ENCODE results near the gene DLG2.

The DLG2 gene

GRCh38 chr11:85541683-85542082 is 85.5 kb downstream of the DLG2 start:
- no peak for DNase-seq

DNA sequence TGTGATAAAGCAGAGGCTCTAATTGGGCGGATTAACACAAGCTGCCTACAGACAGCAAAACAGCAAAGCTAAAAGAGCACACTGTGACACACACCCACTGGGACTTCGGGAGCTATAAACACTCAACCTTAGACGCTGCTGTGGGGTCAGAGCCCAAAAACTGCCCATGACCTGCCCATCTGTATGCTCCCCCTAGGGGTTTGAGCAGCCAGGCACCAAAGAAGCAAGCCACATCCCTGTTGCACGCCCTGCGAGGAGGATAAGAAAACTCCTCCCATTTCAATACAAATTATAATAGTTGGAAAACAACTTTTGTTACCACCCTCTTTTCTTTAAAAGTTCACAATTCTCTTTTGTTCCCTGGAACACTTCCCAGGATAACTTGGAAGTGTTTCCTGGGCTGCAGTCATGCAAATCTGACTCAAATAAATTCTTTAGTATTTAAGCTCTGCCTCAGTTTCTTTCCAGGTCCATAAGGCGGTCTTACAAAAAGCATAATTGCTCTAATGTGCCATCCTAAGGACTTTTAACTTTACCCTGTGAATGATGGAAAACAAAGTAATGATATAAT is 86.4 kb downstream of the DLG2 start:
- no peak for DNase-seq

GRCh38 chr11:85540181-85540580 is 87.0 kb downstream of the DLG2 start:
- DNase-seq = no peak

DNA sequence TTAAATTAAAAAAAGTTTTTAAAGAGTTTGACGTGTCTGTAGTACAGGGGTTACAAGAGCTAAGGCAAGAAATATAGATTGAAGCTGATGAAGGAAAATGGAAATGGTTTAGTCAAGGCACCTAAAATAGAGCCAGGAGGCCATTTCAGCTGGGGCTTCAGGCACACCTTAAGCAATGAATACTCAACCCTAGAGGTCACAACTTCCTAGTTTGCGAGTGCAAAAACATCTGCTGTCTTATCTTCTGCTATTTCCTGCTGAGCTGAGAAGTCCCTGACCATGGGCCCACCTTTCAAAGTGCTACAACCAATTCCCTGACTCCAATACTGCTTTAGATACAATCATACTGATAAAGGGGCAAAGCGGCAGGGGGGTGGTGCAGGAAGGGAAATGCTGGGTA is 87.4 kb downstream of the DLG2 start:
- DNase-seq = no peak

DNA sequence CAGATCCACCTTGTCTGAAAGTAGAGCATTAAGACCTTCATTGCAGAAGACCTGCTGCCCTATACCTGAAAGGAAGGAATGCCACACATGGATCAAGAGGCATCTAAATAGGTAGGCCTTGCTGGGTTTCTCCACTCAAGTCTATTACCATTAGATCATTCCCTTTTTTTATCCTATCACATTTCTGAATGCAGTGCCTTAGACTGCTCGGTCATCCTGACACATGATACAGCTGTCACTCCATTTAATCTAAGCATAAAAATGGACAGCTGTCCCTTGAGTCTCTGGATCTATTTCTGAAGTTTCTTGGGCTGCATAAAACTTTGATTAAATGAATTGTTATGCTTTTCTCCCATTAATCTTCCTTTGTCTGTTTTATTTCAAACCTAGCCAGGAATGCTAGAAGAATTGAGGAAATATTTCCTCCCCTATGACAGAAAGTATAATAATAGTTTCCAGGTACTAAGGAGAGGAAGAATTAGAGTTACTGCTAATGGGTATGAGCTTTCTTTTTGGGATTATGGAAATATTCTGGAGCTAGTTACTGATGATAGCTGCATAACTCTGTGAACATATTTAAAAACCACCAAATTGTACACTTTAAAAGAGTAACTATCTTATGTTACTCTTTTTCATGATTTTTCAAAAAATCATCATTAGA is 88.0 kb downstream of the DLG2 start:
- no peak for DNase-seq

DNA sequence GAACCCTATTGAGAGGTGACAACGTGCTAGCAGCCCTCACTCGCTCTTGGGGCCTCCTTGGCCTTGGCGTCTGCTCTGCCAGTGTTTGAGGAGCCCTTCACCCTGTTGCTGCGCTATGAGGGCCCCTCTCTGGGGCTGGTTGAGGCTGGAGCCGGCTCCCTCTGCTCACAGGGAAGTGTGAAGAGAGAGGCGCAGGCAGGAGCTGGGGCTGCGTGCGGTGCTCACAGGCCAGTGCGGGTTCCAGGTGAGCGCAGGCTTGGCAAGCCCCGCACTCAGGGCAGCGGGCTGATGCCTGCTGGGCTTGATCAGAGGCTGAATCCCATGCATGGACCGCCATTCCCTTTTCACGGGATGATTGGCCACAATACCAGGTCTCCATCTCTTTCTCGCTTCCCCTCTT is 90.7 kb downstream of the DLG2 start:
- DNase-seq = no peak

DNA sequence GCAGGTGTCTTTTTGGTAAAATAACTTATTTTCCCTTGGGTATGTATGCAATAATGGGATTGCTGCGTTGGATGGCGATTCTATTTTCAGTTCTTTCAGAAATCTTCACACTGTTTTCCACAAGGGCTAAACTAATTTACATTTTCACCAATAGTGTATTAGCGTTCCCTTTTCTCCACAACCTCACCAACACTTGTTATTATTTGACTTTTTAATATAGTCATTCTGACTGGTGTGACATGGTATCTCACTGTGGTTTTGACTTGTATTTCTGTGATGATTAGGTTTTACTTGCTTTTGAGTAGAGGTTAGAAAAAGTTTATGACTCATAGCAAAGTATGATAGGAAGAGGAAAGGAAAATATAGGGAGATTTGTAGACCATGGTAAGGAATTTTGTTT is 92.3 kb downstream of the DLG2 start:
- DNase-seq = no peak

- no peak for DNase-seq
Measured at GRCh38 chr11:85531191-85531897, 95.8 kb downstream of the DLG2 start.

DNA sequence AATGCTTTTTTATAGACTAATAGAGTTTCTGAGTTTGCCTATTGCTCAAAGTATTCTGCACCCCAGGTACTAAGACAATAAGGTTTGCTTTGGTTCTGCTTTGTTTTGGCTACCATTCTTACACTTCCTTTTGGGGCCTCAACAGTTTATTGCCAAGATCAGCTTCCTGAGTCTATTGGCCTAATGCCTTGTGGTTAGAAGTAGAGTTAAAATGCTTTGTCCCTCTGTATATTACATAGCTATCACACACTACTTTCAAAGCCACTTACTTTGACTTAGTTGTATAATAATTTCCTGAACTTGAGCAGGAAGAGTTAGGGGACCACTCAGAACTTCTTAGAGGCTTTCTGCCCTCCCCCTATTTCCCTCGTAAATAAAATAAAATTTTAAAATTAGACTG is 96.5 kb downstream of the DLG2 start:
- no peak for DNase-seq

GRCh38 chr11:85526564-85526963 is 100.6 kb downstream of the DLG2 start:
- no peak for DNase-seq

DNA sequence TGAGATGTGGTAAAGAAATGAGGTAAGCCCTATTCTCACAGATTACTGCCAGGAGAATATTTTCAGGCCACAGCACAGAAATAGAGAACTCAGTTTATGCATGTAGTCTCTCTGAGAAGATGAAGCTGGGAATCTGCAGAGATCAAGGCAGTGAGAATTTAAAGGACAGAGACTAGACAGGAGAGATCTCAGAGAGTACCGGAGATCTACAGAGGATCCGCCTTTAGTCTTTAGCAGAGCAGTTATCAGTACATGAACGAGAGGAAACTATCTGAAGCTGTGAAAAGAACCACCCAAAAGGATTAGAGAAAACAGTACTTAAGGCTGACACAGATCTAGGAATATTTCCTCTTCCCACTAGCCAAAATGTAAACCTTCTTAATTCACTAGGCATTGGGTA is 101.5 kb downstream of the DLG2 start:
- DNase-seq = no peak

GRCh38 chr11:85517272-85517671 is 109.9 kb downstream of the DLG2 start:
- DNase-seq = no peak

GRCh38 chr11:85495918-85496317 is 131.2 kb downstream of the DLG2 start:
- DNase-seq = no peak

- no peak for DNase-seq
Measured at GRCh38 chr11:85494396-85494795, 132.7 kb downstream of the DLG2 start.

- no peak for DNase-seq
Measured at GRCh38 chr11:85485902-85486301, 141.2 kb downstream of the DLG2 start.

- no peak for DNase-seq
Measured at GRCh38 chr11:85483861-85484260, 143.3 kb downstream of the DLG2 start.

GRCh38 chr11:85481862-85482261 is 145.3 kb downstream of the DLG2 start:
- DNase-seq = no peak

- no peak for DNase-seq
Measured at GRCh38 chr11:85475660-85476517, 151.3 kb downstream of the DLG2 start.

DNA sequence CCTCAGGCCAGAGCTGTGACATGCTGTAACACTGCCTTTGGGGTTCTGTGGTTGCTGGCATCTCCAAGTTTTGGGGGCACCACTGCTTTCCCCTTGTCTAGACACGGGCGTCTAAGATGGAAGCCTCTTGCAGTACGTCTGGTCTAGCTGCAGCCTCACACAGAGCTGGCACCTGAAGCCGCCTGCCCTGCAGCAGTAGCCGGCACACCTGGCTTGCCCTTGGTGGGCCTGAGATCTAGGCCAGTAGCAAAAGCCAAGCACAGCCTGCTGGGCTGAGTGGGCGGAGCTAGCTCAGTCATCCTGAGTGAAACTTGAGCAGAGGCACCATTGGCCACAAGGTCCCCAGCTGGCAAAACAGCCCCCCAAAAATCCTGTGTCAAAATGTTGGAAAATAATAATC is 154.2 kb downstream of the DLG2 start:
- DNase-seq = no peak

DNA sequence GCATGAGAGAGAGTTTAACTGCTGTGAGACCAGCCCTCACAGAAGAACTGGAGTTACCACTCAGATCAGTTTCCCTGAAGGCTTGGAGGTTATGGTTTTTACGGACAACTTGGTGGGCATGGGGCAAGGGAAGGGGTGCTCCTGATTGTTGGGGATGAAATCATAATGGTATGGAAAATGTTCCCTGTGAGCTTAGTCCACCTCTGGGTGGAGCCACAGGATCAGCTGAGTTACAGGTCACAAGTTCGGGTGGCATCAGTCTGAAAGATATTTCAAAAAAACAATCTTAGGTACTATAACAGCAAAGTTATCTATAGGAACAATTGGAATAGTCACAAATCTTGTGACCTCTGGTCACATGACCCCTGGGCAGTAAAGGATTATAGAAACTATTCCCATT is 162.9 kb downstream of the DLG2 start:
- DNase-seq = no peak

- no peak for DNase-seq
Measured at GRCh38 chr11:85459304-85459703, 167.8 kb downstream of the DLG2 start.

DNA sequence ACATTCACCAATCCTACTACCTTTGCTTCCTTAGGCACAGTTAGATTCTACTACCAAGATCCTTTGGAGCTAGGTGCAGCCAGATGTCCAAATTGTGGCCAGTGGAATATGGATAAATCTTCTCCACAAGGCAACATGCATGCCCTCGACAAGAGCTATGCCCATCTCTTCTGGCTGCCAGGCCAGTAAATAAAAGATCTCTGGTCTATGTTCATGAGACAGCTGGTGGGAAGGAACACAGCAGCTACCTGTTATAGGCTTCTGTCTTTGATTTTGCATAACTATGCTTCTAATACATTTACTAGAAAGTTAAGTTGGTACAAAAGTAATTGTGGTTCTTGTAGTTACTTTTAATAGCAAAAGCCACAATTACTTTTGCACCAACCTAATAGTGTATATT is 182.7 kb downstream of the DLG2 start:
- DNase-seq = no peak

GRCh38 chr11:85440273-85440672 is 186.9 kb downstream of the DLG2 start:
- no peak for DNase-seq

- no peak for DNase-seq
Measured at GRCh38 chr11:85438328-85438727, 188.8 kb downstream of the DLG2 start.

Measured in CD4-positive, alpha-beta T cell treated with Interferon alpha-2 for 1 hour (primary cell).